GM19193 (cell line): ENCODE measurements around the gene TCEA2.

Experiments
- POLR2A ChIP-seq: IDR thresholded peaks from 4 replicates; pipeline ENCODE4 v1.6.1; 2011; ENCODE audit not compliant: insufficient read depth, insufficient read length; ENCODE audit errors: extremely low read depth

Gene TCEA2

DNA sequence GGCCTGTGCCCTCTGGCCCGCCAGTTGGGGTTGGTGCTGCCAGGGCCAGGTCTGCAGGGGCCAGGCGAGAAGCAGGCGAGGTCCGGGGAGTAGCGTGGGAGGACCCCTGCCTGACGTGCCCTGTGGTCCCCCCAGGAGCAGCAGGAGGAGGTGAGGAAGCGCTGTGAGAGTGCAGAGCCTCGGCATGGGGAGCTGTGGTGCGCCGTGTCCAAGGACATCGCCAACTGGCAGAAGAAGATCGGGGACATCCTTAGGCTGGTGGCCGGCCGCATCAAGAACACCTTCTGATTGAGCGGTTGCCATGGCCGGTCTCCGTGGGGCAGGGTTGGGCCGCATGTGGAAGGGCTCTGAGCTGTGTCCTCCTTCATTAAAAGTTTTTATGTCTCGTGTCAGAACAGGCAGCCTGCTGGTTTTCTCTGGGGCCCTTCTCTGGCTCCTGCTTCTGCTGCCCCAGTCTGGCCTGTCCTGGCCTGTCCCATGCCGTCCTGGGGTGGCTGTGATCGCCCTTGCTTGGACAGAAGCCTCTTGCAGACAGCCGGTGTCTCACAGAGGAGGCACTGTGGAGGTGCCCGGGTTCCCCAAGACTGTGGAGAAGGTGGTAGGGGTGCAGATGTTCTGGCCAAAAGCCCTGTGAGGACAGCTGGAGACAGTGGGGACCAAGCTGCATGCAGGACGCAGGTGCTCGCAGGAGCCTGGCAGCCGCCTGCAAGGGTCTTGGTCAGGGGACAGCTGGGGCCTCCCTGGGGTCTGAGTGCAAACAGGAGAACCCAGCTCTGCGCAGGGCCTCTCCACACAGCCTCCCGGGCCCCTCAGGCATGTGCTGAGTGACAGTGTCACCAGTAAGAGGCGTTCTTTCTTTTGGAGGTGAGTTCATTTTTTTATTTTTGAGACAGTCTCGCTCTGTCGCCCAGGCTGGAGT is 30.0 kb upstream of the TCEA2 start:
- no peak for TF ChIP-seq POLR2A

DNA sequence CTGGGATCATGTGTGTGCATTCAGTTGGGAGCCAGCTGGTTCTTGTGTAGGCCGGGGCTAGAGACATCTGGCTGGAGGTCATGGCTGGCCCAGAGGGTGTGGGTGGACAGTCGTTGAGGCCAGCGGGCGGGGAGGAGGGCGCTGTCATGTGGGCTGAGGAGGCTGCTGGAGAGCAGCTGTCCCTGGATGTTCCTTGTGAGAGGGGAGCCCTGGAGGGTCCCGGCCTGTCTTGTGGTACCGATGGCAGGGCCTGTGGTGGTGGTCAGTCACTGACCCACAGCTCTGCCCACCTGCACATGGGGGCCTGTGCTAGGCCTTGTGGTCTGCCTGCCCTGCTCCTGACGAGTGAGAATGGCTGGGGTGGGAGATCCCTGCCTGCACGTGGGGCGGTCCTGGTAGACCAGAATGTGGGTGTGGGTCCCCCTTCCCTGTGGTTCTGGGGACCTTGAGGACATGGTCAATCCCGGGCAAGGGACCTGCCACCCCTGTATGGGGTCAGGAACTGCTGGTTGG is 29.0 kb upstream of the TCEA2 start:
- no peak for TF ChIP-seq POLR2A

DNA sequence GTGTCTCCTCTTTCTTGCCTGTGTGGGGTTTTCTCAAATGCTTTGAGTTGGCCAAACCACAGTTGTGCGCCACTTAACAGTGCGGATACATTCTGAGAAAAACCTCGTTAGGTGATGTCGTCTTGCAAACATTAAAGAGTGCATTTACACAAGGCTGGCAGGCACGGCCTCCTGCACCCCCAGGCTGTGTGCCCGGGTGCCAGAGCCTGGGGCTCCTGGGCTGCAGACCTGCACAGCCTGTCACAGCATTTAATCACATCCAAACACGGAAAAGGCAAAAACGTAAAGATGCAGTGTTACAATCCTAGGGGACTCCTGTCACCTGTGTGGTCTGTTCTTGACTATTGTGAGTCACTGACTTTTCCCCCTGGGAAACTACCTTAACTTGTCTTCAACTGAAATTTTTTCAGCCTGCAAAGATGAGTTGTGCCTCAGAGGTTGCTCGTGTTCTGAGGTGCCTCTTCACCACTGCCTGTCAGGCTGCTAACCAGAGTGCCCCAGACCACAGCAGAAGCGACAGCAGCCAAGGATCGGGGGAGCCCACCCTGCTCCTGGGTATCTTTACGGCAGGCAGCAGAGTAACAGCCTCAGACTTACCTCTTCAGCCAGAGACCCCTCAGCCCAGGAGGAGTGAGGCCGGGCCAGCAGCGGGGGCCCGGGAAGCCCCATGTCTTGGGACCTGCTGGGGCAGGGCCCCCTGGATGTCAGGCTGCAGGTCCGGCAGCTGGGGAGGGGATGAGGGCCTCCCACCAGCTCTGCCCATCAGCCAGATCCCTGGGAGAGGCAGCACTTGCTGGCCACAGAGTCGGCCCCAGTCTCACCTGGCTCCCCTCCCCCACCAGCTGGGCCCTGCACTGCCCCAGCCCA is 27.7 kb upstream of the TCEA2 start:
- TF ChIP-seq POLR2A = no peak

DNA sequence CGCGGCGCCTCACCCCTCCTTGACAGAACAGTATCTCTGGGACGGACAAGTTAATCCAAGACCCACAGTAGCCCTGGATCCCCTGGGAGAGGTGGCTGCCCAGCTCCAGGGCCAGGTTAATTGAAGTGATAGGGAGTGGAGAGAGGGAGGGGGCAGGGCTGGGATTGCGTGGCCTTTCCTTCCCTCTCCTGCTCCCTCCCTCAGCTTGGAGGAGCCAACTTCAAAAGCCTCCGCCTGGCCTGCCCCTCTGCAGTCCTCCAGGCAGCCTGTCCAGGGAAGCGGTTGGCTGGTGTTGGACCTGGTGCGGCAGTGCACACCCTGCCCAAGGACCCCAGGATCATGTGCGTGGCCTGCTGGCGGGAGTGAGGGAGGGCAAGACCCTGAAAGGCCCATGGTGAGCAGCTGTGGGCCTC is 27.1 kb upstream of the TCEA2 start, which contains the start of gene C20orf204:
C20orf204 (plus strand) TSS at position 250 of the 413 bp plus-strand sequence; CDS start at position 392, 142 bp downstream.
- TF ChIP-seq POLR2A = peak; percentile 2

DNA sequence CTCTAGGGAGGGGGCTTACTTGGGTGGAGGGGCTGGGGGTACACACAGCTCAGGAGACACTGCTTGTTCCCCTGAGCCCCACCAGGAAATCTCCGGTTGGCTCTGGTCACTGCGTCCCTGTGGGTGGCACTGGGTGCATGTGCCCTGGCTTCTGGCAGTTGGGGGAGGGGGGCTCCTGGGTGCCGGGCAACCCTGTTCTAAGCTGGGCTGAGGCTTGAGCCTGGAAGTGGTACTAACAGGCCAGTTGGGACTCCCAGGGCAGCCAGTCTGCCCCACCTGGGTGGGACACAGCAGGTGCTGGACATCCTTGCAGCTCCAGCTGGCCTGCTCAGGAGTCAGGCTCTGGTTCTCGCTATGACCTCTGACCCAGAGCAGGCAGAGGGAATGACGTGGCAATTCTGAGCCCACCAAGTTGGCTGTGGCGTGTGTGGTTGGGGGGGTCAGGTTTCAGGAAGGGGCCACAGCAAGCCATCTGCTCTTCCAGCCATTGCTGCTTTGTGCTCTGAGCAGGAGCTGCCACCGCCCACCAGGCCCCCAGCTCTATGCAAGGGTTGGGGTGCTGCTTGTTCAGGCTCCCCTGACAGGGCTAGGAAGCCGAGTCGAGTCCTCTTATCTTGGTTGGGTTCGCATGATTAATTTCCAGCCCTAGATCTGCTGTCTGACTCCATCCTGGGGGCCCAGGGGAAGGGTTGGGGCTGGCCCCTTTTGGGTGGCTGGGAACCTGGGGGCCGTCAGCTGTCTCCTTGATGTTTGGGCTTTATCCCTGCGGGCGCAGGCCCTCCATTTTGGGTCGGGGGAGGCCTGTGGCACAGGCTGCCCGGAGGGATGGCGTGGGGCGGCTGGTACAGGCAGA is 26.4 kb upstream of the TCEA2 start:
- TF ChIP-seq POLR2A = no peak

DNA sequence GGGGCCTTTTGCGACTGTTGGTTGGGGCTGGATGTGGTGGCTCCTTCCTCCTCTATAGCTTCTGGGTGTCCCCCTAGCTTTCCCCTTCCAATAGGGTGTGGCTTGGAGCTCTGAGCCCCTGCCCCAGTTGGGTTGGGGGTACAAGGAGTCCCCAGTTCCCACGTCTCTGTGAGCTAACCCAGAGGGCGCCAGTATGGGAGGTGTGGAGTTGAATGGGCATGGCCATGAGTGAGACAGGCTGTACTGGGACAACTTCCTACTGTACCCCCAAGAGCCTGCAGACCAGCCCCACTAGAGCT is 25.9 kb upstream of the TCEA2 start:
- TF ChIP-seq POLR2A = no peak

DNA sequence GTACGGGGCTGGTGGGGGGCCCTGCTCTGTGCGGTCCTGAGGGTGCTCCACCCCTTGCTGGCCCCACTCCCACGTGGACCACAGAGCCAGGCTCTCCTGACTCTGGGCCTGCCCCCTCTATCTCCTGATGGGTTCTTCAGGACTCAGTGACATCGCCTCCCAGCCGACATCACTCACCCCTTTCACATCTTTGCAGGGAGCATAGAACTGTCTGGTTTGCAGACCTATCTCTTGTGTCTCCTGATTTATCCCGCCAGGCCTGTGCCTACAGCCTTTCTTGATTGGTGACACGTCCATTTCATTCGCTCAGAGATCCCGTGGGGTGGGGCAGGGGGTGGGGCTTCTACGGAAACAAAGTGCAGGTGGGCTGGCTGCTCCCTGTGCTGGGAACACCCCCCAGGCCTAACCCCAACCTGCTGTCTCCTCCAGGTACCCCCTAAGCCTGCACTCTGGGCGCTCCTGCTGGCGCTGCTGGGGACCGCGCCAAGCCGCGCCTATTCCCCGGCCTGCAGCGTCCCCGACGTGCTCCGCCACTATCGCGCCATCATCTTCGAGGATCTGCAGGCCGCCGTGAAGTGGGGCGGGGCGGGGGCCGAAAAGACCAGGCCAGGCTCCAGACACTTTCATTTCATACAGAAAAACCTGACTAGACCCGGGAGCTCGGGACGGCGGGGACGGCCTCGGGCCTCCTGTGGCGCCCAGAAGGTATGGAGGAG is 25.3 kb upstream of the TCEA2 start:
- TF ChIP-seq POLR2A = no peak

DNA sequence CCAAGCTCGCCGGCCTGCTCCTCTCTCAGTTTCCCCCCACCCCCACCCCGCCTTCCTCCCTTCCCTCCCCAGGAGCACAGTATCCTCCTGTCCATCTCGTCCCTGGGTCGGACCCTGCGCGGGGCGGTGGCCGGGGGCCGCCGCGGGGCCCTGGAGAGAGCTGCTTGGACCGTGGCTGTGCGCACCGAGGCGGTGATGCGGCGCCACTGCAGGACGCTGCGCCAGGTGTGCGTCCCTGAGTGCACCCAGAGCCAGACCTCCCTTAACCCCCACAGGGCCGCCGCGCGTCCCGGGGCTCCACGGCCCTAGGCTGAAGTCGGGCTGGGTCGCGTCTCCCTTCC is 24.8 kb upstream of the TCEA2 start:
- no peak for TF ChIP-seq POLR2A

DNA sequence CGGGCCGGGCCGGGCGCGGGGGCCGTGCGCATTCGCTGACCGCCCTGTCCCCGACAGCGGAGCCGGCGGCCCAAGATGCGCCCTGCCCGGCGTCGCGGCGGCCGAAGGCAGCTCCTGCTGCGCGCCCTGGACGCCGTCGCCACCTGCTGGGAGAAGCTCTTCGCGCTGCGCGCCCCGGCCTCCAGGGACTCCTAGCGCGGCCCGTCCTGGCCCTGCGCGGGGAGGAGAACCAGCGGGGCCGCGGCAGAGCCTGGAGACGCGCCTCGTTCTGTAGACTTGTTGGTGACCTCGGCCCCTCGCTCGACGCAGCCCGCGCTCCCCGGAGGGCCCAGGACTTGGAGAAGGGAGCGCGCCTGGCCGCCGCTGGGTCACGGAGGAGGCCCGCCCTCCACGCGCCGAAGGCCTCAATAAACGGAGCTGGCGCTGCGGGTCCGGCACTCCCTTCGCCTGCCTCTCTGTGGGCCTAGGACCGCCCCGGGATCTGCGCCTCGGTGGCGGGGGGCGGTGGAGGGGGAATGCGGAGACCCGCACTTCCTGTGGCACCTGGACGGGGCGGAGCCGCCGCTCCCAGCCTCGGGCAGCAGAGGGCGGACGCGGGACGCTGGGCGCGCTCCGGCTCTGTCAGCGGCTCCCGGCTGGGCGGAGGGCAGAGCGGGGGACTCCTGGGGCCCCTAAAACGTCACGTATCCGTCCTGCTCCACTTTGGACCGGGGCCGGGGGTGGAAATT is 24.3 kb upstream of the TCEA2 start:
- TF ChIP-seq POLR2A = peak; percentile 33

DNA sequence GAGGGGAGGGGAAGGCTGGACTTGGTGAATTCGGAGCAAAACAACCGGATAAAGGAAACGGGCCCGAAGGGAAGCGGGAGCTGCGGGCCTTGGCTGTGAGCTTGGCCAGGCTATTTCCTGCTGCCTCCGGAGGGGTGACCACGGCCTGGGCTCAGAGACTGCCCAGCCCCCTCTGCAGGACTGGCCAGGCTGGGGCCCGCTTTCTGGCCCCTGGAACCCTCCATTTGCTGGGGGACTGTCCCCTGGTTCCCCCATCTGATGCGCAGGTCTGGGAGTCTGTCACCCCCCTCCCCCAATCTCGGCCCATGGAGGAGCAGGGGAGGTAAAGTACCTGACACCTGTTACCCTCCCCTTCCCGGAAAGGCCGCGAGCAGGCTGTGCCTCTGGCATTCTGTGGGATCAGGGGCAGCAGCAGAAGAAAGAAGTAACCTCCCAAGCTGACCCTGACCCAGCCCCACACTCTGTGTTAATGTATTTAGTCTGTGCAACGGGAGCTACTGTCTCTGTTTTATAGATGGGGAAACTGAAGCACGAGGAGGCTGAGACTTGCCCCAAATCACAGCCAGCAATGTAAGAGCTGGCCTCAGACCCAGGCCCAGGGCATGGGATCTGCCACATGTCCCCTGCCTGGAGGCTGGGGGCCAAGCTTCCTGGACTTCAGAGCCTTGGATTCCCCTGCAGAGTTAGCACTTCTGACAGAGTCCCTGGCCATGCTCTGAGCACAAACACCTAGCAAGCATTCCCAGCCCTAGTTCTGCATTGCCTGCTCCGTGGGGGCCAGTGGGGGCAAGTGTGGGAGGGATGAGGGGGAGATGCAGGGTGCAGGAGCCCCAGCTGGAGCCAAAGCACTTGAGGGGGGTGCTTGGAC is 23.5 kb upstream of the TCEA2 start:
- no peak for TF ChIP-seq POLR2A

DNA sequence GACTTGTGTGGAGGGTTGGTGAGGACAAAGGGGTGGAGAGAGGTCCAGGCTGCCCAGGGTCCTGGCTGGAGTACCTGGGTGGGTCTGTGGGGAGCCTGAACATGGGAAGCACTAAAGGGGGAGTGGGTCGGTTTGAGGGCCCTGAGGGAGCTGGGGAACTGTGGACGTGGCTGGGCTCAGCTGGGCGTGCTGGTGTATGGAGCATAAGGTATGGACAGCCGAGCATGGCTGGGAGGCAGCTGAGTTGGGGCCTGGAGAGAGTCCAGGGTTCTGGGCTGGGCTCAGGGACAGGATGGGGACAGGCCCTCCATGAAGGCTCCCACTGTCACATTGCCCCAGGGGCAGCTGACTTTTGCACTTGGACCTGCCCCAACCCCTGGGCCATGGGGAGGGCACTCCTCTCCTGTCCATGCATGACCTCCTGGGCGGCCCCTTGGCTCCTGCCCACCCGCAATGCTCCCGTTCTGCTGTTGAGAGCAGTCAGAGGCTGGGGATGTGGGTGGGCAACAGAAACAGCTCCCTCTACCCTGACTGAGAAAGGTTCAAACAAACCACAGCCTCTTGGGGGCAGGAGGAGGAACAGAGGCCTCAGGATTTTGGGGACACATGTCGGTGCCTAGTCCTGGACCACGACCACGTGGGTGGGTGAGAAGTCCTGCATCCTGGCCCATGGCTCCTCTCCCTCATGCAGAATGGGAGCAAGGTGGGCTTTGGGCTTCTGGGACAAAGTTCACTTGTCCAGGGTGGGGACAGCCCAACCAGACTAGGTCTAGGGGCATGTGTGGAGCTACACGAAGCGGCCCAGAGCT is 22.6 kb upstream of the TCEA2 start:
- TF ChIP-seq POLR2A = no peak
